Adipose tissue (tissue), 3 donors: ENCODE measurements around the gene ATE1. TPM values are rescaled to one million over a fixed set of nuclear protein-coding genes. Genes with fewer than 3 reads are reported as not detected.
"Not testable (repeated sequence)": the region's sequence is repeated elsewhere in the genome, so short reads cannot be mapped to it uniquely, and the experiment has no call there.

Experiments used
- H3K27ac ChIP-seq: one replicate; pipeline ENCODE4 v1.5.1; 2013; ENCODE audit warnings: low read depth, low read length
- WGBS, 3 donors: extraction: QIAGEN DNeasy Blood & Tissue Kit; methylation state at CpG; one replicate each; pipeline ENCODE4 v1.1.7; 2013; 5-methylcytosine and 5-hydroxymethylcytosine counted together
- polyA plus RNA-seq, 3 donors: library from polyadenylated mRNA; stranded (reverse); fragments of 200-250 nt; gene quantifications; one replicate each; pipeline ENCODE4 v1.2.3, GENCODE V29; 2013
- donor health status: healthy with polysubstance abuse.
- donor health status: Bipolar disorder and iron deficiency.
- donor health status: healthy.

The ATE1 gene
- 1 to 10 TPM; 3.0 to 8.6 (median 8.0) TPM for polyA plus RNA-seq

DNA sequence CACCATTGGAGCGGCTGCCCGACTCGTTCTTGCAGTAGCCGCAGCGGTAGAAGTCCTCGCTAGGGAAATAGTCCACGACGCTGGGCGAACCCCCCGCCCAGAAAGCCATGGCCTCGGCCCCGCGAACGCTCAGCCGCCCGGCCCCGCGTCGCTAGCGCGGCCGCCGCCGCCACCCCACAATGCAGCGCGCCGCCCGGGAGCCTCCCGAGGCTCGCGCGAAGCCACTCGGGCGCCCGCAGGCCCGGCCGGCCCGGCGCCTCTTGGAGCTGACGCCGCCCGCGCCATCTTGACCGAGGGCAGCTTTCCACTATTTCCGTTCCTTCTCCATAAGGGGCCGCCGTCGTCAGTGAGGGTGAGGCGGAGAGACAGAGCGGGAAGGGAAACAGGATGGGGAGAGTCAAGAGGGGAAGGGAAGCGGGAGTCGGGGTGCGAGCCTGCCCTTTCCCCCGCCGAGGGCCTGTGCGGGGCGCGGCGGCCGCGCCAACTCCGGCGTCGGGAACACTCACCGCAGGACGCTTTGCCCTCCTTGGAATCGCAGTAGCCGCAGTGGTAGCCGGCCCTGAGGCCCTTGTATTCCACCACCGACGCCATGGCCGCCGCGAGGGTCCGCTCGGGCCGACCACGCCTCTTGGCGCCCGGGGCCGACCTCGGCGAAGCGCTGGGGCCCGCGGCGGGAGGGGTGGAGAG is at the start of gene ATE1:
Gene ATE1, minus strand, starts transcription at position 191 of the 687 bp plus-strand sequence. Its CDS starts 82 bp downstream, at position 109.
- peak within 1 kb of the TSS; percentile 85 for H3K27ac ChIP-seq
- WGBS, 3 donors: 0 to 1% (median 0%) methylated on average over 65 to 87 of the region's 87 CpGs

DNA sequence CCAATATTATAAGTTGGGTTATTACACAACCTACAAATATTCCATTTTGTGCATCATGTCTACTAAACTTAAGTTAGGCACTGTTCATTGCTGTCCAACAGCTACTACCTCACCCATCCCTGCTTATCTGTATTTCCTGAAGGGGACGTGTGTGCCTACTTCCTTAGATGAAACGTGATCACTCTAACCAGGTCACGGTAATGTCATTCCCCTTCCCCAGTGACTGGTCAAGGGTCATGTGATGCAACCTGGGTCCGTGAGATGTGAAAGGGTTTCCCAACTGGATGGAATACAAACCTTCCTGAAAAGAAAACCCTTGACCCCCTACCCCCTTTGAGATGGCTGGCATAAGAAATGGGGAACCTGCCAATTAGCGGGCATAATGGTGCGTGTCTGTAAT is 48.8 kb upstream of the ATE1 start:
- no peak overlapping the region for H3K27ac ChIP-seq
- WGBS, 3 donors: 84 to 87% (median 85%) methylated on average over 6 of the region's 6 CpGs

DNA sequence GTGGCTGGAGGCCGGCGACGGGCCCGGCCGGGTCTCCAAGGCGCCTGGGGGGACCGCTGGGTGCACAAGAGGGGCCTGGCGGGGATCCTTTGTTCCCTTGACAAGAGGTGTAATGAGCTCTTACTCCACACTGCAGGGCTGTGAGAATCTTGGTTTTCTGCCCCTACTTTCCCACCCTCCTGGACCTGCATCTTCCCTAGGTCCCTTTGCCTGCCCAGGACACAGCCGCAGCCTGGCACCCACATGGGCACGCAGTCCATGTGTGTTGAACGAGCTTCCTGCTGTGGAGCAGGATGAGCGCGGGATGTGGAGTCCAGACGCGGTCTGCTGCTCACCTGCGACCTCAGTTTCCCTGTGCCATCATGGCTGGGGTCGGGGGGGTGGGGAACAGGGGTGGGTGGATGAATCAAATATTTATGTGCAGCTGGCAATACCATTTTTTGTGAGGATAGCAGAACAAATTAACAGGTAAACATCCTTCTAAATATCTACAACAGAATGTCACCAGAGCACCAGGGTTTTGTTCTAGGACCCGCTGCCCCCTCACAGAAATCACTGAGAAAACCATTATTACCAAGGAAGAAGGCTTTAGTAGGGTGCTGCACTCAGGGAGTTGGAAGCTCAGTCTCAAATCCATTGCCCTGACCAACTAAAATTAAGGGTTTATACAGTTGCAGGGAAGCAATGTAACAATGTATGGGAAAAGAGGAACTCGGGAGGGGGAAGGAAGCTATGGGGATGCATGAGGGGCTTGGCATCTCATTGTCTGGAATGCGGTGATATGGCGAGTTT is 47.7 kb upstream of the ATE1 start:
- H3K27ac ChIP-seq: no peak overlapping the region
- WGBS, 3 donors: 35 to 40% (median 35%) methylated on average over 20 to 21 of the region's 21 CpGs

DNA sequence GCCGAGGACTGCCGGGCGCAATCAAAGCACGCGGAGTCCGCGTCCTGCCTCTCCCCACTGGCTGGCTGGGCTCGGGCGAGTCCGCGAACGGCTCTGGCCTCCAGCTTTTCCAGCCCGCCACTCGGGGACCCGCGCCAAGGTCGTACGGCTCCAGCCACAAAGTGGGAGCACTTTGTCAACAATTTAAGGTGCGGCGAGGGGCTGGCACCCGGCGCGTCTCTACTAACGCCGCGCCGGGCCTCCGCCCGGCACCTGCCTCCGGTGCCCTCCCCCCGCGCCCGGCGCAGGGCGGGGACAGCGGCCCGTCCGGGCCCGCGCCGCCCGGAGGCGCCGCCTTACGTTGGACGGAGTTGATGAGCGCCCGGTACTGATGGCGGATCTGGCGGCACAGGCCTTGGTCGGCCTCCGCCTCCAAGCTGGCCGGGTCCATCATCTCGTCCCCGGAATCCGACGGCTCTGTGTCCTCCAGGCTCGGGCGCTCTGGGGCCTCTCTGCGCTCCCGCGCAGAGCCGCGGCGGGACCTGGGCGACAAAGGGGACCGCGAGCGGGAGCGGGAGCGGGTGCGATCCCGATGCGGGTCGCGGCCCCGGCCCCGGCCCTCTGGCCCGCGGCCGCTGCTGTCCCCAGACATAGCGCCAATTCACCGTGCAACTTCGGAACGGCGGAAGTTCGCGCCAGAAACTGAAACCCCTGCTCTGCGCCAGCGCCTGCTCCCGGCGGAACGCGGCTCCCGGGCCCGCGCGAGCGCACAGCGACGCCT is 46.9 kb upstream of the ATE1 start, which contains the start of gene NSMCE4A:
Gene NSMCE4A, minus strand, starts transcription at position 683 of the 760 bp plus-strand sequence. Its CDS starts 52 bp downstream, at position 631.
- no peak within 1 kb of the TSS for H3K27ac ChIP-seq
- WGBS, 3 donors: 0 to 1% (median 0%) methylated on average over 76 to 101 of the region's 101 CpGs

DNA sequence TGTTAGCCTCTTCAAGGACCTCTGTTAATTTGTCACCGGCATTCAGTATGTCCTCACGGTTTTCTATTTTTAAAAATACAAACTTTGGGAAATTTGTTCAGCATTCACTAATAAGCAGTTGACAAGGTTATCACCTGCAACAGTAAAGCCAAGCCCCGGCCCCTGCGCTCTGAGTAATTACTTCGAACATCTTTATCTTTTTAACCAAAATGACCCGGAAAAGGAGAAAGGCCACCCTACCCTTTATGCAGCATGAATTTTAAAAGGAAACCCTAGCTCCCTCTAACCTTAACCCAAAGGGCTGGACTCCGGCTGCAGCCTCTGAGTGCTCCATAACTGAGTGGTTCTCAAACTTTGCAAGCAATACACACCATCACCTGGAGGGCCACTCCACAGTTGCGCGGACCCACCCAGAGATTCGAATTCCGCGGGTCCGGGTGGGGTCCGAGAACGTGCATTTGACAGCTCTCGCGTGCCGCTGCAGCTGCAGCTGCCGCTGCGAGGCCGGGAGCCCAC is 46.2 kb upstream of the ATE1 start:
- 4 to 11% (median 9%) methylated on average over 21 of the region's 21 CpGs for WGBS, 3 donors
- H3K27ac ChIP-seq: no peak overlapping the region

DNA sequence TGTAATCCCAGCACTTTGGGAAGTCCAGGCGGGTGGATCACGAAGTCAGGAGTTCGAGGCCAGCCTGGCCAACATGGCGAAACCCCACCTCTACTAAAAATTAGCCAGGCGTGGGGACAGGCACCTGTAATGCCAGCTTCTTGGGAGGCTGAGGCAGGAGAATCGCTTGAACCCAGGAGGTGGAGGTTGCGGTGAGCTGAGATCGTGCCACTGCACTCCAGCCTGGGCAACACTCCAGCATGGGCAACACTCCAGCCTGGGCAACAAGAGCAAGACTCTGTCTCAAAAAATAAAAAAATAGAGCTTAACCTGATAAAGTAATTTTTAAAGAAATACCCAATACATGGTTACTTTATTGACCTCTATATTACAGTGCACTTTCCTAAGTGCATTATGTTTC is 41.3 kb upstream of the ATE1 start:
- 84 to 89% (median 86%) methylated on average over 8 of the region's 8 CpGs for WGBS, 3 donors
- H3K27ac ChIP-seq: not testable (repeated sequence)

DNA sequence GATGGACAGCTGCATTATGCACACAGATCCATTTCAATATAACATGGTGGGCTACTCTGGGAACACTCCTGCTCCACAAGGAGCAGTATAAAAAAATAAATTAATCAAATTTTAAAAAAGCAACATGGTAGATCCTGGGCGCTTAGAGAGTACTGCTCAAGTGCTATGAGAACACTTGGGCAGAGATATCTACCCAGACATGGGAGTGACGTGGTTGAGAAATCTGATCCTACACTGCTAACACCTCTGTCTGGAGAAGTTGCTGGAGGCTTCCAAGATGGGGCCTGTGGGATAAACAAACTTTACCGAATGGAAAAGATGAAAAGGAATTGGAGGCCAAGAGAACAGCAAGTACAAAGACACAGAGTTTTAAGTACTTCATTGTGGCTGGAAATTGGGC is 38.2 kb upstream of the ATE1 start:
- WGBS, 3 donors: 90% methylated on average over 3 of the region's 3 CpGs
- H3K27ac ChIP-seq: no peak overlapping the region

DNA sequence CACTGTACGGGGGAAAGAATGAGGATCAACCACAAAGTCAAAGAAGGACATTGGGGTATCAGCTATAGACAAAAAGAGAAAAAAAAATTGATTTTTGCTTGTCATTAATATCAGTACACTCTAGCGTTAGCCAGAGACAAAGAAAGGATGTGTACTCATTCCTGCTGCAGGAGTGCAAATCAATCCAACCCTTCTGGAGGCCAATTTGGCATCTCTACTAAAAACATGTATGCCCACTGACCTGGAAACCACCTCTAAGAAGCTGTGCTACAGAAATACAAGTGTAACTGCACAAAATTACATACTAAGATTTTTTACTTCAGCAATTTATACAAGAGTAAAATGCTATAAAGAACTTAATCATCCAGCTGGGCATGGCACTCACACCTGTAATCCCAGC is 33.6 kb upstream of the ATE1 start:
- 75 to 88% (median 88%) methylated on average over 2 of the region's 2 CpGs for WGBS, 3 donors
- no peak overlapping the region for H3K27ac ChIP-seq

DNA sequence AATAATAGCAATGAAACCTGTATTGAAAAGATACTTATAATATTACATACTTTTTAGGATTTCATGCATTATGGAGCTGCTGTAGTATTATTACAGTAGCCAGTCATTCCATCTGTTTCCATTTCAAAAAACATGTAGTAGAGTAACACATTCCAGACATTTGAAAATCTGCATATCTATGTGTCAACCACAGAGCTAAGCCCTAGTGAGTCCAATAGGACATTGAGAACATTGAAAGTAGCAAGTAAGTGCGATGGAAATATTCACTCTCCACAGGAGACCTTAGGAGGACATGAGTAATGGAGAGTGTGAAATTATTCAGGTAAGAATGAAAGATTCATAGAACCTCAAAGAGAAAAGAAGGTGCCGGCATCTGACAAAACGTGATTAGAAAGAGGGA is 31.8 kb upstream of the ATE1 start:
- WGBS, 3 donors: 91 to 93% (median 91%) methylated on average over 3 of the region's 3 CpGs
- H3K27ac ChIP-seq: no peak overlapping the region

DNA sequence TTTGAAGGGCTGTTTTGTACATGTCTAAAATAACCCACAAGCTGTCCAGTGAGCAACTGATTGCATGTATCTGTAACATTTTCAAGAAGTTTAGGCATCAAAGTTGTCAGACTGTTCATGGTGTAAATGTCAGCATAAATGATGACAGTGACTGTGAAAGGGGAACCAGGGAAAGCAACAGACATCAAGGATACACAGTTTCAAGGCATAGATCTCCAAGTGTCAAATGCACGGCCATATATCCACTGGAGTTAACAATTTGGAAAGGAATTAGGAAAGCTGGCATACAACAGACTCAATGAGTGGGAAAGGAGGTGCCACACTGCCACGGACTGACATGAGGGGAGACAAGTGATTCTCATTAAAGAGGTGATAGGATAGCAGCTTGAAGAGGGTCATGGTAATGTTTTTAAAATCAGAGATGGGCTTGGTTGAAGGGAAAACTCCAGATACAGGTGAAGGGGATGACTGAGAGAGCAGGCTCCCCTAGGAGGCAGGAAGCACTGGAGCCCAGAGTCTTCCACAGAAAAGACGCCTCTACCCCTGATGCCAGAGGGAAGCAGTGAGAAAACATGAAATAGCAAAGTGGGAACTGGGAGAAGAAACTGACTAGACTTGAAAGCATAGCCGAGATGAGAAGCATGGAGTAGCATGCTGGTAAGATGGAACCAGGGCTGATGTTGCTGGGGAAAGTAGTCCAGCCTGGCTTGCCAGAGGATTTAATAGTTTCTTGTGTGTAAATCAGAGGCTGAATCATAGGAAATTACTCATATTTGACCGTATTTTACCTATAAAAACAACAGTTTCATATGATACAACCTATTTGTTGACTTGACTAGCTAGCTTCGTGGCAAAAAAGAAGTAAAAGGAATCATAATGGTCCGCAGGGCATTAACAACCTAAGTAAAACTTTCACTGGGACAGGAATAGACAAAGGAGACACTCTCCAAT is 28.6 kb upstream of the ATE1 start:
- WGBS, 3 donors: 85 to 88% (median 86%) methylated on average over 7 of the region's 7 CpGs
- no peak overlapping the region for H3K27ac ChIP-seq

DNA sequence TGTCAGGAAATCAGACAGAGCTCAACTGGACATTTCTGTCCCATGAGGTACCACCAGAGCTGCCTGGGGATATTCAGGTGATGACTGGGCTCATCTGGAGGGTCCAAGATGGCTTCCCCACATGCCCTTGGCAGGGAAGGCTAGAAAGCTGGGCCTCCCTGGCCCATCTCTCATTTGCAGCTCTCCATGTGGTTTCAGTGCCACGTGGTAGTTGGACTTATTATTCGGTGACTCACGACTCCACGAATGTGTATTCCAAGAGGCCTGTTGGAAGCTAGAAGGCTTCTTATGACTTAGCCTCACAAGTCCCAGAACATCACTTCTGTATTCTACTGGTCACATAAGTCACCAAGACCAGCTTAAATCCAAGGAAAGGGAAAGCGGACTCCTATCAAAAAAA is 24.4 kb upstream of the ATE1 start:
- 90 to 93% (median 90%) methylated on average over 5 of the region's 5 CpGs for WGBS, 3 donors
- no peak overlapping the region for H3K27ac ChIP-seq

DNA sequence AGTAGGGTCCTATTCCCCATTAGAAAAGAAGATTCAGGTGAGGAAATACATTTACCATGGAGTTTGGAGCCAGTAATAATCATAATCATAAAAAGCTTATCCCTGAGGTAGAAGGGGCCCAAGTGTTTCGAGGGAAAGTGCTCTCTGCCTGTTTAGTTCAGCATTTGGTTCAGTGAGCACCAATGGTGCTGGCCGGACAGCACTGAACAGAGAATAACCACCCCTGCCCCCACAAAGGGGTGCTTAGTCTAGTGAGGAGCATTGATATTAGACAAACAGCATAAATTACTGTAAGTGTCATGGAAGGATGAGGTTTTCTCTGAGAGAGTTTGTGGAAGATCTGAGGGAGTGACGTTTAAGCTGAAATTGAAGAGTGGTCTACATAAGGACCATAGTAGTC is 21.6 kb upstream of the ATE1 start:
- WGBS, 3 donors: 84 to 89% (median 89%) methylated on average over 3 of the region's 3 CpGs
- H3K27ac ChIP-seq: no peak overlapping the region

DNA sequence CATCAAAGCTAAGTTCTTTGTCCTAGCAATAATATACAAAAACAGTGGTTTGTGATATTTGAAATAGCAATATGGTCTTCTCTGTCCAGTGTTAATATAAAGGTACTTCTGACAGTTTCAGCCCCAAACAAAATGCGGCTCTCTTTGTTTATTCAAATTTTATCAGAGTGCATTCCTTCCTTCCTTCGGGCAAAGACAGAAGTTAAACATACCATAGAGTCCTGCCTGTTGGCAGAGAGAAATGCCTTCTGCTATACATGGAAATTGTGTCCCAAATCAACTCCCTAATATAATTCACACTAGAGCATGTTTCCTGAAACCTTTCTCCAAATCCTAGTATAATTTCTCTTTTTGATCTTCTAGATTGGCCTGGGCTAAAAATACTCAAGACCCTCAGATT is 21.2 kb upstream of the ATE1 start:
- H3K27ac ChIP-seq: no peak overlapping the region
- WGBS, 3 donors: 19 to 72% (median 68%) methylated on average over 2 of the region's 2 CpGs

DNA sequence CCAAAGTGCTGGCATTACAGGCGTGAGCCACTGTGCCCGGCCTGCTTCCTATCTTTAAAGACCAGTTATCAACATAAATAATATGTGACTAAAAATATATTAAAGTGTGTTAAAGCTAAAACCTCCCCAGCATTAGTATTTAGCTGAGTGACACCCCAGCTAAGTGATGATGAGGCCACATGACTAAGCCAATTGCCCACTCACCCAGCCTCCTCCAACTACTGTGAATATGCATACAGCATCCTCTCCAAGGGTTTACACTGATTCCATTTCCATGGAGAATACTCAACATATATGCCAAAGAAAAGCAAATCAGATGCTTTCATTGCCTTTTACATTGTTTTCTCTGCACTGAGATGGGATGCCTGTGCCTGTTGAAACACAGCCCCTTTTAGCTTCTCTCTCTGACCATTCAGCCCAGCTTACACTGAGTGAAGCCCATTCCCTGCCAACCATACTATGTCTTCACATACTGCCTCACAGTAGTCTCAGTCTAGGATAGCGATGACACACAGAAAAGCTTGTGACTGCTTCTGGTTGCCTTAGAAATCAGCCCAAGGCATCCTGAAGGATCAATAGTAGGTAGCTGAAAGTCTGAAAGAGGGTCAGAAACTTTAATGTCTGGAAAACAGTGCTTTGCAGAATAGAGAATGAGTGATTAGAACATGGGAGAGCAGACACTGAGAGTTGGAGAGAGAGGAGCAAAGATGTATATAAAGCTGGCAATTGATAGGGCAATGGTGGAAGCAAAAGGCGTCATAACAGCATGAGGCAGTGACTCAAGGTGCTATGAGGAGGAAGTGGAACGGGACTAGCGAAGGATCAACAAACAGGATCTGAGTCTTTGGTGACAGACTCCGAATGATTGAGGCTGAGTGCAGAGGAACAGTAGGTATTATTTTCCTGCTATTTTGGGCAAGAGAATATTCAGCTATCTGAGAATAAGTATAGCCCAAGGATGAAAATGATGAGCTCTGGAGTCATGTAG is 19.8 kb upstream of the ATE1 start:
- H3K27ac ChIP-seq: no peak overlapping the region
- WGBS, 3 donors: 79 to 86% (median 80%) methylated on average over 7 of the region's 7 CpGs

DNA sequence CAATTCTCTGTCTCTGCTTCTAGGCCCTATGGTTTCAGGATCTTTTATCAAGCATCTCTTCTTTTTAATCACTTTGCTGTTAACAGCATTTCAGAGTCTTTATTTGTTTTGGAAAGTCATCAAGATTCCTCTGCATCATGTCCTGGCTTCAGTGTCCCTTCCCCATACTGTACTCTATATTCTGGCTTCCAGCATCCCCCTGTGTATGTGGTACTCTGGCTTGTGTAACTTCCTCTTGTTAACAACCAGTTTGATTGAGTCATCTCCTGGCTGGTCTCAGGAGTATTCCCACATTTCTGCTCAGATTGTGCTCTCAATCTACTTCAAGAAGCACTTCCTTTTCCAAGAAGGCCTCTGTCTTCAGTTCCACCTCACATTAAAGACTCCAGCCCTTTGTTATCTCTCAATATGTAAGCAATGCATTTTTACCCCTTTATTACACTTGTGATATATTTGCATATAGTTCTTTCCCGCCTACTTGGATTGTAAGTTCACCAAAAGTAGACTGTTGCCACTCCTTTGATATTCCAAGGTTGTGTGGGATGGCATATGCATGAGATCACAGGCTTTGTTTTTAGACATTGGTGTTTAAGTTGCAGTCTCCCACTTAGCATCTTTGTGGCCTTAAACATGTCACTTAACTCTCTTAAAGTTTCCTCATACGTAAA is 15.1 kb upstream of the ATE1 start:
- H3K27ac ChIP-seq: no peak overlapping the region
- 63 to 84% (median 71%) methylated on average over 2 of the region's 2 CpGs for WGBS, 3 donors

DNA sequence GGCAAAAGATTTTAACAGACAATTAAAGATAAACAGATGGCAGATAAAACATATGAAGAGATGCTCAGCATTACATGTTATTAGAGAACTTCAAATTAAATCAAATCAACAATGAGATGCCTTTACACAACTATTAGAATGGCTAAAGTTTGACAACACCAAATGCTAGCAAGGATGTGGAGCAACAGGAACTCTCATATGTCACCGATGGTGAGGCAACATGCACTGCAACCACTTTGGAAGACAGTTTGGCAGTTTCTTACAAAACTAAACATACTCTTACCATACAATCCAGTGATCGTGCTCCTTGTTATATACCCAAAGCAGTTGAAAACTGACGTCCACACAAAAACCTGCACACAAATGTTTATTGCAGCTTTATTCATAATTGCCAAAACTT is 13.7 kb upstream of the ATE1 start:
- 47 to 97% (median 70%) methylated on average over 3 of the region's 3 CpGs for WGBS, 3 donors
- H3K27ac ChIP-seq: no peak overlapping the region
